GM12878 (cell line): Measurements from ENCODE around the gene DCDC2. TPM values are rescaled to one million over a fixed set of nuclear protein-coding genes. Genes with fewer than 3 reads are reported as not detected.
"Not testable (repeated sequence)": the region's sequence is repeated elsewhere in the genome, so short reads cannot be mapped to it uniquely, and the experiment has no call there.

ENCODE experiments used
- ATAC-seq: fragments of 200-7000 bp; cut with Tn5 transposase; 3 replicates; pipeline ENCODE4 v1.9.1; 2020; ENCODE audit warnings: mild to moderate bottlenecking, moderate library complexity
- BruUV-seq: library from RNA; stranded (reverse); fragments of 400-500 nt; replicated peaks from 2 replicates; lab custom pipeline; 2021; lab: Mats Ljungman, UMichigan
- CTCF ChIA-PET: fragments of 300-600 bp; sonication (Branson Sonifier 250); formaldehyde crosslinking; extraction: SDS; loops from one replicate; lab custom pipeline; 2021; ENCODE audit warnings: inconsistent platforms; lab: Yijun Ruan, JAX
- POLR2A ChIA-PET: fragments of 350-600 bp; formaldehyde crosslinking; extraction: SDS; loops from one replicate; lab custom pipeline; 2021; ENCODE audit warnings: inconsistent platforms; lab: Charles Lee
- RAD21 ChIA-PET: fragments of 300-600 bp; sonication (Branson Sonifier 250); formaldehyde crosslinking; loops from one replicate; lab custom pipeline; 2023; ENCODE audit warnings: antibody characterized with exemption; ENCODE audit not compliant: unreplicated experiment; lab: Charles Lee
- SMC1A ChIA-PET: fragments of 300-600 bp; sonication (Branson Sonifier 250); formaldehyde crosslinking; loops from one replicate; lab custom pipeline; 2023; ENCODE audit not compliant: unreplicated experiment, uncharacterized antibody; lab: Charles Lee
- DNase-seq: peaks from one replicate; pipeline ENCODE4 v3.0.0-alpha.2; 2011; ENCODE audit warnings: low read depth, low spot score
- FAIRE-seq: peaks from 3 replicates; lab custom pipeline; 2011; peaks lifted over from hg19 to GRCh38; lab: Jason Lieb, UNC
- H2AFZ ChIP-seq: 2 replicates; pipeline ENCODE4 v1.6.0; 2011; ENCODE audit warnings: low read depth, low read length, control low read depth; ENCODE audit not compliant: control insufficient read depth
- H3K27ac ChIP-seq: 2 replicates; pipeline ENCODE4 v1.5.1; 2011; ENCODE audit warnings: control low read depth; ENCODE audit not compliant: control insufficient read depth, insufficient read depth
- H3K27me3 ChIP-seq, 2 experiments: replicated peaks in 1 of 2; 2 replicates each; pipeline versions ENCODE4 v1.6.0 to v1.6.1; 2011; ENCODE audit warnings: low read length in 1 of 2; ENCODE audit not compliant: control insufficient read depth in 2 of 2, insufficient read depth in 2 of 2
- H3K36me3 ChIP-seq, 2 experiments: 2 replicates each; pipeline ENCODE4 v1.5.1; 2011; ENCODE audit warnings: low read length in 1 of 2; ENCODE audit not compliant: control insufficient read depth in 2 of 2, insufficient read depth in 2 of 2
- H3K4me1 ChIP-seq: 2 replicates; pipeline ENCODE4 v1.6.1; 2011; ENCODE audit warnings: mild to moderate bottlenecking, low read length, moderate library complexity, mixed read lengths; ENCODE audit not compliant: control insufficient read depth, insufficient read depth
- H3K4me2 ChIP-seq: 2 replicates; pipeline ENCODE4 v1.6.0; 2011; ENCODE audit warnings: control low read depth; ENCODE audit not compliant: control insufficient read depth, insufficient read depth
- H3K4me3 ChIP-seq: fragments of 200-600 bp; sonication (generic); 2 replicates; pipeline ENCODE4 v1.5.1; 2016
- H3K79me2 ChIP-seq: 2 replicates; pipeline ENCODE4 v1.6.0; 2011; ENCODE audit warnings: low read length; ENCODE audit not compliant: control insufficient read depth, insufficient read depth
- H3K9ac ChIP-seq: 2 replicates; pipeline ENCODE4 v1.8.0; 2011; ENCODE audit warnings: low read length, control low read depth, mixed read lengths; ENCODE audit not compliant: control insufficient read depth, insufficient read depth
- H3K9me3 ChIP-seq: replicated peaks from 3 replicates; pipeline ENCODE4 v1.5.1; 2011; ENCODE audit warnings: mild to moderate bottlenecking, low read length; ENCODE audit not compliant: control insufficient read depth, insufficient read depth
- H4K20me1 ChIP-seq: 2 replicates; pipeline ENCODE4 v1.6.0; 2011; ENCODE audit not compliant: control insufficient read depth, insufficient read depth
- BHLHE40 ChIP-seq, 2 experiments: fragments of 450-650 bp in 1 of 2; IDR thresholded peaks; 2 replicates each; pipeline ENCODE4 v1.6.1; 2011 to 2017; ENCODE audit warnings: low read depth in 2 of 2, borderline replicate concordance in 1 of 2, improper control_type of control experiment in 1 of 2, low read length in 1 of 2, mild to moderate bottlenecking in 1 of 2
- CBFB ChIP-seq: IDR thresholded peaks from 2 replicates; pipeline ENCODE4 v1.6.1; 2016; ENCODE audit warnings: antibody characterized with exemption, low read depth
- HDAC6 ChIP-seq: fragments of 200-600 bp; sonication (generic); IDR thresholded peaks from one replicate; pipeline ENCODE4 v1.8.0; 2017; ENCODE audit warnings: antibody characterized with exemption; ENCODE audit not compliant: unreplicated experiment
- NRF1 ChIP-seq: conservative IDR thresholded peaks from 2 replicates; pipeline ENCODE4 v1.6.1; 2011; ENCODE audit warnings: mild to moderate bottlenecking, low read depth, low read length, improper control_type of control experiment
- PML ChIP-seq: IDR thresholded peaks from 2 replicates; pipeline ENCODE4 v1.6.1; 2012; ENCODE audit warnings: low read length, inconsistent platforms
- SMARCA5 ChIP-seq: fragments of 450-650 bp; IDR thresholded peaks from 2 replicates; pipeline ENCODE4 v1.6.1; 2017; ENCODE audit warnings: mild to moderate bottlenecking
- ZNF217 ChIP-seq: fragments of 450-650 bp; IDR thresholded peaks from 2 replicates; pipeline ENCODE4 v1.6.1; 2017; ENCODE audit warnings: antibody characterized with exemption, mild to moderate bottlenecking
- ZNF274 ChIP-seq: IDR thresholded peaks from one replicate; pipeline ENCODE4 v1.8.0; 2011; ENCODE audit not compliant: insufficient read length, insufficient read depth
- ZSCAN29 ChIP-seq: fragments of 450-650 bp; IDR thresholded peaks from 2 replicates; pipeline ENCODE4 v1.6.1; 2017; ENCODE audit warnings: mild to moderate bottlenecking, moderate library complexity
- WGBS: methylation state at CpG from one replicate; pipeline ENCODE4 v1.1.6; 2016; ENCODE audit warnings: low lambda C conversion rate; ENCODE audit not compliant: insufficient replicate concordance, insufficient coverage; ENCODE audit errors: missing lambda C conversion rate; 5-methylcytosine and 5-hydroxymethylcytosine counted together
- in situ Hi-C: fragments of 300-500 bp; cut with MboI; formaldehyde crosslinking; loops from 9 replicates; pipeline ENCODE4 v1.14.3; 2018; ENCODE audit warnings: mixed read lengths
- intact Hi-C: fragments of 100-400 bp; cut with micrococcal nuclease; formaldehyde crosslinking; loops from one replicate; pipeline ENCODE4 v1.14.2; 2022; ENCODE audit not compliant: unreplicated experiment
- polyA plus RNA-seq, 11 experiments: library from polyadenylated mRNA; depleted of rRNA in 4 of 11; unstranded in 6 of 11; stranded (reverse) in 5 of 11; fragments of >200 nt; fragmentation: Nextera tagmentation in 4 of 11; fragmentation: Illumina TruSeq in 1 of 11; extraction: Ambion mirVana in 4 of 11; extraction: Trizol in 1 of 11; gene quantifications; 1 replicate in 1 of 11; 2 replicates in 10 of 11; pipeline versions ENCODE4 v1.2.1 to v1.2.3, GENCODE V29; 2011 to 2016; ENCODE audit warnings: inconsistent platforms in 2 of 11, missing spikeins in 2 of 11, low read depth in 1 of 11
- total RNA-seq, 4 experiments: library from RNA; depleted of rRNA in 3 of 4; stranded (reverse); fragments of >200 nt in 3 of 4; fragmentation: Illumina TruSeq in 1 of 4; extraction: Trizol in 1 of 4; gene quantifications; 2 replicates each; pipeline versions ENCODE4 v1.2.1 to v1.2.3, GENCODE V29; 2013 to 2021
- TF ChIP-seq, protein P1 (sequence below): IDR thresholded peaks from 2 replicates; pipeline ENCODE4 v1.6.1; 2012; ENCODE audit warnings: low read depth, low read length, improper control_type of control experiment
- TF ChIP-seq, protein P2 (sequence below): IDR thresholded peaks from 2 replicates; pipeline ENCODE4 v1.6.1; 2011; ENCODE audit warnings: low read depth, mild to moderate bottlenecking, low read length, moderate library complexity, borderline replicate concordance; ENCODE audit errors: extremely low read depth

The DCDC2 gene
- total and polyA plus RNA-seq, 10 of the 15 experiments (the other 5 are each of a cell fraction or from before 2014, with no cell fraction given): under 0.01 to 0.03 TPM; not detected in 8

GRCh38 chr6:24296944-24297343 lies 60.9 kb downstream of the DCDC2 start (continued):
- TF ChIP-seq BHLHE40 (IDR thresholded peaks at IDR 0.05; ENCODE audit: borderline replicate concordance in 1 of 2, low read depth in 2 of 2, low read length in 1 of 2): no peak
- TF ChIP-seq SMARCA5: no peak

DNA sequence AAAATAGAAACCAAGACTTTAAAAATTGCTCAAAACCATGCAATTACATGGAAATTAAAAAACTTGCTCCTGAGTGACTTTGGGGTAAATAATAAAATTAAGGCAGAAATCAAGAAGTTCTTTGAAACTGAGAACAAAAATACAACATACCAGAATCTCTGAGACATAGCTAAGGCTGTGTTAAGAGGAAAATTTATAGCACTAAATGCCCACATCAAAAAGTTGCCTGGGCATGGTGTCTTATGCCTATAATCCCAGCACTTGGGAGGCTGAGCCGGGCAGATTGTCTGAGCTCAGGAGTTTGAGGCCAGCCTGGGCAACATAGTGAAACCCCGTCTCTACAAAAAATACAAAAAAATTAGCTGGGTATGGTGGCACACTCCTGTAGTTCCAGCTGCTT lies 64.0 kb downstream of the DCDC2 start:
- H3K9ac ChIP-seq, H3K27ac ChIP-seq, H3K79me2 ChIP-seq, in situ Hi-C loops, FAIRE-seq, H2AFZ ChIP-seq, BruUV-seq, H3K4me3 ChIP-seq, H3K9me3 ChIP-seq, DNase-seq, intact Hi-C loops, H3K4me1 ChIP-seq, H3K27me3 ChIP-seq, H3K36me3 ChIP-seq, H3K4me2 ChIP-seq, POLR2A ChIA-PET, CTCF ChIA-PET, RAD21 ChIA-PET, H4K20me1 ChIP-seq, ATAC-seq: not testable (repeated sequence)
- SMC1A ChIA-PET: interaction anchor here (1.2 kb wide), 1 partner anchor 13 kb away, joined by 3 read pairs; no protein-coding TSS in a partner anchor
- 26% methylated on average over 2 of the region's 2 CpGs for WGBS

DNA sequence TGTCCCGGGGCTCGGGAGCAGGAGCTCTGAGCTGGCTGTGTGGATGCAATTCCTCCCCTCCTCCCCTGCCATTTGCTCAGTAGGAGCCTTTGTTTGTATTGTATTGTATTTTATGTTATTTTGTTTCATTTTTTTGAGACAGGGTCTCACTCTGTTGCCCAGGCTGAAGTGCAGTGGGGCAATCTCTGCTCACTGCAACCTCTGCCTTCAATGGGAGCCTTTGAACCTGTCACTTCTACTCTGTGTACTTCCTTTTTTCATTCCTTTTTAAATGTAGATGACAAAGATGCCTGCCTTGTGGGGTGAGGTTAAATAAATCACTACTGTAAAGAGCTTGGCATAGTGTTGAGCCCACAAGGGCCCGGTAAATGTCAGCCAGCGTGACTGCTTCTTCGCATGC lies 70.6 kb downstream of the DCDC2 start:
- Histone ChIP-seq H3K4me2 (no peak overlapping the region), H3K4me1 (peaks cover 5% of the 10 kb centered on the region; the same call in 1 of the 2 replicates), H2AFZ (no peak overlapping the region), H3K9me3 (no peaks in the 10 kb centered on the region), H3K27ac (no peak overlapping the region), H3K9ac (no peak overlapping the region), H3K27me3 (no peaks in the 10 kb centered on the region), H3K4me3 (no peak overlapping the region), H3K36me3 (no peaks in the 10 kb centered on the region), H4K20me1 (no peaks in the 10 kb centered on the region), H3K79me2 (no peaks in the 10 kb centered on the region)
- SMC1A ChIA-PET: no interaction called here
- FAIRE-seq (no peak), DNase-seq (no peak), ATAC-seq (no peak)
- no TSS peak for BruUV-seq
- intact Hi-C loops: no loop called here
- in situ Hi-C loops: loop anchor here (10.0 kb wide), 2 partner anchors 238 to 408 kb away; no protein-coding TSS in a partner anchor
- RAD21 ChIA-PET: no interaction called here
- CTCF ChIA-PET: interaction anchor here (0.9 to 1.3 kb wide), 2 partner anchors 13 to 208 kb away, joined by 3 to 4 read pairs; partner anchors contain the start of gene ALDH5A1
- 76% methylated on average over 5 of the region's 5 CpGs for WGBS
- POLR2A ChIA-PET: no interaction called here
- no peak for TF ChIP-seq HDAC6
- TF ChIP-seq NRF1: no peak
- no peak for TF ChIP-seq CBFB
- TF ChIP-seq, protein P1, sequence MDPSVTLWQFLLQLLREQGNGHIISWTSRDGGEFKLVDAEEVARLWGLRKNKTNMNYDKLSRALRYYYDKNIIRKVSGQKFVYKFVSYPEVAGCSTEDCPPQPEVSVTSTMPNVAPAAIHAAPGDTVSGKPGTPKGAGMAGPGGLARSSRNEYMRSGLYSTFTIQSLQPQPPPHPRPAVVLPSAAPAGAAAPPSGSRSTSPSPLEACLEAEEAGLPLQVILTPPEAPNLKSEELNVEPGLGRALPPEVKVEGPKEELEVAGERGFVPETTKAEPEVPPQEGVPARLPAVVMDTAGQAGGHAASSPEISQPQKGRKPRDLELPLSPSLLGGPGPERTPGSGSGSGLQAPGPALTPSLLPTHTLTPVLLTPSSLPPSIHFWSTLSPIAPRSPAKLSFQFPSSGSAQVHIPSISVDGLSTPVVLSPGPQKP: no peak
- no peak for TF ChIP-seq ZNF274
- no peak for TF ChIP-seq PML
- TF ChIP-seq ZNF217: no peak
- TF ChIP-seq, protein P2, sequence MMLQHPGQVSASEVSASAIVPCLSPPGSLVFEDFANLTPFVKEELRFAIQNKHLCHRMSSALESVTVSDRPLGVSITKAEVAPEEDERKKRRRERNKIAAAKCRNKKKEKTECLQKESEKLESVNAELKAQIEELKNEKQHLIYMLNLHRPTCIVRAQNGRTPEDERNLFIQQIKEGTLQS: no peak
- TF ChIP-seq ZSCAN29: no peak
